Measurements from ENCODE around the gene NCL.

GRCh38 chr2:231467613-231468530, 3.6 kb upstream of the NCL start:
- TF ChIP-seq CTCF (conservative IDR thresholded peaks at IDR 0.05) (no peak), EZH2 (IDR thresholded peaks at IDR 0.05; ENCODE audit: low read depth) (no peak)

Data from PC-9 (cell line).